Esophagus muscularis mucosa (tissue), 4 donors: ENCODE measurements around the gene FCGR2B. TPM values are rescaled to one million over a fixed set of nuclear protein-coding genes. Genes with fewer than 3 reads are reported as not detected.
"Not testable (repeated sequence)": the region's sequence is repeated elsewhere in the genome, so short reads cannot be mapped to it uniquely, and the experiment has no call there.

ENCODE experiments used
- DNase-seq: peaks from one replicate; pipeline ENCODE4 v3.0.0-alpha.2; 2017; ENCODE audit errors: extremely low spot score
- H3K27ac ChIP-seq, 4 donors: fragments of 200-600 bp; sonication (generic); replicated peaks in 1 of 4; 1 replicate in 3 of 4; 2 replicates in 1 of 4; pipeline ENCODE4 v1.5.1; 2016 to 2019; ENCODE audit warnings: mild to moderate bottlenecking in 1 of 4
- H3K27me3 ChIP-seq, 4 donors: fragments of 200-600 bp; sonication (generic); one replicate each; pipeline versions ENCODE4 v1.5.1 to v1.6.0; 2016 to 2019
- H3K36me3 ChIP-seq, 4 donors: fragments of 200-600 bp; sonication (generic); one replicate each; pipeline ENCODE4 v1.5.1; 2016 to 2019
- H3K4me1 ChIP-seq, 4 donors: fragments of 200-600 bp; sonication (generic); one replicate each; pipeline ENCODE4 v1.5.1; 2016 to 2019
- H3K4me3 ChIP-seq, 4 donors: fragments of 200-600 bp; sonication (generic); 1 replicate in 2 of 4; 2 replicates in 2 of 4; pipeline ENCODE4 v1.5.1; 2016 to 2019; ENCODE audit warnings: mild to moderate bottlenecking in 4 of 4, moderate library complexity in 1 of 4
- H3K9me3 ChIP-seq, 4 donors: fragments of 200-600 bp; sonication (generic); 1 replicate in 3 of 4; 2 replicates in 1 of 4; pipeline ENCODE4 v1.5.1; 2016 to 2019
- EP300 ChIP-seq: sonication (generic); formaldehyde crosslinking; IDR thresholded peaks from one replicate; pipeline ENCODE4 v1.6.1; 2017; ENCODE audit warnings: antibody characterized with exemption
- POLR2A ChIP-seq: fragments of 450-650 bp; IDR thresholded peaks from one replicate; pipeline ENCODE4 v1.6.1; 2017; ENCODE audit warnings: antibody characterized with exemption, moderate library complexity, mild to moderate bottlenecking, low read depth
- POLR2AphosphoS5 ChIP-seq, 2 donors: sonication (generic); formaldehyde crosslinking; IDR thresholded peaks; one replicate each; pipeline ENCODE4 v1.6.1; 2017; ENCODE audit warnings: antibody characterized with exemption in 2 of 2
- WGBS: methylation state at CpG from one replicate; pipeline ENCODE4 v1.1.5; 2018; 5-methylcytosine and 5-hydroxymethylcytosine counted together
- intact Hi-C: fragments of 100-400 bp; cut with DNase I; formaldehyde crosslinking; loops from one replicate; pipeline ENCODE4 v1.15.1; 2023
- total RNA-seq, 4 donors: library from RNA; depleted of rRNA; stranded (reverse); fragments of >200 nt; gene quantifications; one replicate each; pipeline versions ENCODE4 v1.1.0 to v1.2.1, GENCODE V29; 2016
- TF ChIP-seq, protein P1 (sequence below), 3 experiments: fragments of 200-600 bp in 2 of 3; fragments of 450-650 bp in 1 of 3; sonication (generic) in 2 of 3; IDR thresholded peaks; one replicate each; pipeline ENCODE4 v1.5.1; 2017 to 2019; ENCODE audit warnings: antibody characterized with exemption in 3 of 3, mild to moderate bottlenecking in 2 of 3, moderate library complexity in 1 of 3

FCGR2B gene
- total RNA-seq, 4 donors from 2014 or later, result 12.7 to 39.8 (median 27.0) TPM

DNA sequence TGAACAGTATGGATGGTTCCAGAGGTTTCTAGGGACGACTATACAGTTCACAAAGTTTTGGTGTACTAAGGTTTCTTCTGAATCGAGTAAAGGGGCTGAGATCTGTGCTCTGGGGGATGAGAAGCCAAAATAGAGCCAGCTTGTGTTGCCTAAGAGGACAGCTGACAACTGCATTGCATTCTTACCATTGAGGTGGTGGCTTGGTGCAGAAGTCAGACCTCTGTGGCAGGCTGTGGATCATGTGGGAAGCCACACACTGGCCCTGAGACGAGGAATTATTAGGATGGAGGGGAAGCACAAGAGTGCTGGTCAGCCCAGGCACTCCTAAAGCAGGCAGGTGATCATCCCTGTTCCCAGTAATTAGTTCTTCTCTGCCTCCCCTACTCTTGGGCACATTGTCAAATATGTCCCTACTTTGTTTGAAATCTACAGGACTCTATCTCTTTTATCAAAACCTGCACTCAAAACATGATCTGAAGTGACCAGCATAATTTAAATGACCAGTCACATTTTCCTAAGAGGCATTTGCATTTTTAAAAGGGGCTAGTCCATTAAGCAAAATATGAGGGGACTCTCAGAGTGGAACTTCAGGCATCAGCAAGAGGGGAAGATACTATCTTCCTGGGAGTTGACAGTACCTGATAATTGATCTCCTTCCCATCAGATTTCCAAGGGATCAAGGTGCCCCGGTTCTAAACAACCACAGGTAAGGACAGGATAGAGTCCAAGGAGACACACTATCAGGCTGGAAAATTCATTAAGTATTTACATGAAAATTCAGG, 58.2 kb downstream of the FCGR2B start, which contains the start of gene FCRLB:
FCRLB (plus strand) TSS at position 589 of the 782 bp plus-strand sequence. CDS start 1,129 bp downstream, outside the sequence.
- WGBS, result 58% methylated on average over 4 of the region's 4 CpGs
- intact Hi-C loops, result no loop called here
- Histone ChIP-seq H3K4me1 (peaks cover 5 to 13% (median 10%) of the 10 kb centered on the region in 4 donors), H3K9me3 (no peaks in the 10 kb centered on the region), H3K27ac (no peak within 1 kb of the TSS), H3K4me3 (no peak within 1 kb of the TSS), H3K36me3 (no peaks in the 10 kb centered on the region), H3K27me3 (peaks cover 0 to 17% (median 2%) of the 10 kb centered on the region in 4 donors)
- no peak for DNase-seq
- TF ChIP-seq POLR2A, result no peak
- TF ChIP-seq POLR2AphosphoS5 (IDR thresholded peaks at IDR 0.05), result no peak
- TF ChIP-seq, protein P1, sequence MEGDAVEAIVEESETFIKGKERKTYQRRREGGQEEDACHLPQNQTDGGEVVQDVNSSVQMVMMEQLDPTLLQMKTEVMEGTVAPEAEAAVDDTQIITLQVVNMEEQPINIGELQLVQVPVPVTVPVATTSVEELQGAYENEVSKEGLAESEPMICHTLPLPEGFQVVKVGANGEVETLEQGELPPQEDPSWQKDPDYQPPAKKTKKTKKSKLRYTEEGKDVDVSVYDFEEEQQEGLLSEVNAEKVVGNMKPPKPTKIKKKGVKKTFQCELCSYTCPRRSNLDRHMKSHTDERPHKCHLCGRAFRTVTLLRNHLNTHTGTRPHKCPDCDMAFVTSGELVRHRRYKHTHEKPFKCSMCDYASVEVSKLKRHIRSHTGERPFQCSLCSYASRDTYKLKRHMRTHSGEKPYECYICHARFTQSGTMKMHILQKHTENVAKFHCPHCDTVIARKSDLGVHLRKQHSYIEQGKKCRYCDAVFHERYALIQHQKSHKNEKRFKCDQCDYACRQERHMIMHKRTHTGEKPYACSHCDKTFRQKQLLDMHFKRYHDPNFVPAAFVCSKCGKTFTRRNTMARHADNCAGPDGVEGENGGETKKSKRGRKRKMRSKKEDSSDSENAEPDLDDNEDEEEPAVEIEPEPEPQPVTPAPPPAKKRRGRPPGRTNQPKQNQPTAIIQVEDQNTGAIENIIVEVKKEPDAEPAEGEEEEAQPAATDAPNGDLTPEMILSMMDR (IDR thresholded peaks at IDR 0.05), result no peak
- TF ChIP-seq EP300, result no peak

DNA sequence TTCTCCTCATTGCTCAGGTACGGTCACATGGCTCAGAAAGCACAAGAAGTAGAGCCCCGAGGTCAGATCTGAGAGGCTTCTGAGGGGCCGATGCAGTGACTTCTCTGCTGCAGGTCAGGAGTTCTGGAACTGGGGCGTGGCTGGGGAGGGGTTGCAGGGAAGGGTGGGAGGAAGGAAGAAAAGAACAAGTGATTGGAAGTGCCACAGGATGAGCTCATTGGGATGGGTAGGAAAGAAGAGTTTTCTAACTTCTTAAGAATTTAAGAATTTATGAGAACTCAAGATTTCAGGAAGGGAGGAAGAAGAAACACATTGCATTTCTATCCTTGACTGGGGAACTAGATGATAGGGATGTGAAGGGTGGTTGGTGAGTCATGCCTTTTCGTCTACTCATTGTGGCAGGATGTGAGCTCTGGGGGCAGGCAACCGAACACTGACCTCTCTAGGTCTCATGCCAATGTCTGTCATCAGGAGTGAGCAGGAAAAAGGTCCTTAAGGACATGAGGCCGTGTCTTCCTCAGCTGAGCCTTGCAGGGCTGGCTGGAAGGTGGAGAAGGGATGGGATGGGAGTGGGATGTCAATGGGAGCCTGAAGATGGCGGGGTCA, 58.9 kb downstream of the FCGR2B start:
- no peak for DNase-seq
- H3K9me3 ChIP-seq, result no peaks in the 10 kb centered on the region
- no peak overlapping the region for H3K27ac ChIP-seq
- intact Hi-C loops, result no loop called here
- no peak overlapping the region for H3K4me3 ChIP-seq
- WGBS, result 64% methylated on average over 8 of the region's 8 CpGs
- H3K4me1 ChIP-seq, result peaks cover 5 to 14% (median 13%) of the 10 kb centered on the region in 4 donors
- H3K36me3 ChIP-seq, result no peaks in the 10 kb centered on the region
- TF ChIP-seq, protein P1 (IDR thresholded peaks at IDR 0.05), result no peak
- TF ChIP-seq POLR2AphosphoS5 (IDR thresholded peaks at IDR 0.05) (no peak), EP300 (no peak), POLR2A (no peak)
- peaks cover 0 to 16% (median 2%) of the 10 kb centered on the region in 4 donors for H3K27me3 ChIP-seq

DNA sequence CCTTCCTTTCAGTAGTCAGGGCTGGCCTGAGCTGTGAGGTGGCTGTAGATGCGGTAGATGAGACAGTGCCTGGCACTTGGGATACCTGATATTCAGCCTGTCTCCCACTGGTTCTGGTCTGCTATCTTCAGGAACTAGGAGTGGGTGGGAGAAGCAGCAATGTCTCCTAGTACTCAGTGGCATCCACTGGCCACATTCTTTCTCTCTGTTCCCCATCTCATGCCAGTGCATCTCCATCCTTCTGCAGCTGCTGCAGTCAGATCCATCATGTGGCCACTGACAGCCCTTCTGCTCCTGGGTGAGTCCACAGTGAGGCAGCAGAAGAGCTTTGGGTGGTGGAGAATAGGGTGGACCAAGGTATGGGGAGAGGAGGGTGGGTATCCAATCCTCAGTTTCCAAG, 59.5 kb downstream of the FCGR2B start:
- 100% methylated on average over 1 of the region's 1 CpG for WGBS
- H3K4me1 ChIP-seq, result peaks cover 5 to 19% (median 17%) of the 10 kb centered on the region in 4 donors
- no peak overlapping the region for H3K27ac ChIP-seq
- intact Hi-C loops, result no loop called here
- DNase-seq, result no peak
- H3K9me3 ChIP-seq, result no peaks in the 10 kb centered on the region
- H3K36me3 ChIP-seq, result no peaks in the 10 kb centered on the region
- TF ChIP-seq POLR2A (no peak), EP300 (no peak), POLR2AphosphoS5 (IDR thresholded peaks at IDR 0.05) (no peak)
- TF ChIP-seq, protein P1 (IDR thresholded peaks at IDR 0.05), result no peak
- no peak overlapping the region for H3K4me3 ChIP-seq
- peaks cover 0 to 16% (median 2%) of the 10 kb centered on the region in 4 donors for H3K27me3 ChIP-seq

DNA sequence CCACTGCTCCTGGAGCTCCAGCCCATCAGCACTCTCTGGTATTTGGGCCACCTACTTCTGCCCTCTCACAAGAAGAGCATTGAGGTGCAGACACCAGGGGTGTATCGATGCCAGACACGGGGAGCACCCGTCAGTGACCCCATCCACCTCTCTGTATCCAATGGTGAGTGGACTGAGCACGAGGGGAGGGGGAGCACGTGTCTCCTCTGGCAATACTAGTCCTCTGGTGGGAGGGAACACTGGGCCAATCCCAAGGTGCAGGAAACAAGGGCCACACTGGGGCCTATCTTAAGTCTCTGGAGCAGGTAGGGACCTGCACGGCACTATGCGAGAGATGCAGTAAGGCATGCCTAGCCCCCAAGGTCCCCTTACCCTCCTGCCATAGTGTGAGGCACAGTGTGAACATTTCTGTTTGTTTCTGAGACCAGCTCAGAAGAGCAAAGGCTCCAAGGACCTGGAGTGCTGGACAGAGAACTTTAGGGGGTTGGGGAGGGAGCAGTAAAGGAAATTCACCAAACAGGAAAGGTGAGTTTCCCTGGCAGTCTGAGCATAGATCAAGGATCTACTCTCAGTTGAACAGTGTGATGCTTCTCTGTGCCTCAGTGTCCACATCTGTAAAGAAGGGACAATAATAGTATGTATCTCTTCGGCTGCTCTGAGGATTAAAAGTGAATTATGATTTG, 60.7 kb downstream of the FCGR2B start:
- no peaks in the 10 kb centered on the region for H3K36me3 ChIP-seq
- no peaks in the 10 kb centered on the region for H3K9me3 ChIP-seq
- WGBS, result 88% methylated on average over 8 of the region's 8 CpGs

DNA sequence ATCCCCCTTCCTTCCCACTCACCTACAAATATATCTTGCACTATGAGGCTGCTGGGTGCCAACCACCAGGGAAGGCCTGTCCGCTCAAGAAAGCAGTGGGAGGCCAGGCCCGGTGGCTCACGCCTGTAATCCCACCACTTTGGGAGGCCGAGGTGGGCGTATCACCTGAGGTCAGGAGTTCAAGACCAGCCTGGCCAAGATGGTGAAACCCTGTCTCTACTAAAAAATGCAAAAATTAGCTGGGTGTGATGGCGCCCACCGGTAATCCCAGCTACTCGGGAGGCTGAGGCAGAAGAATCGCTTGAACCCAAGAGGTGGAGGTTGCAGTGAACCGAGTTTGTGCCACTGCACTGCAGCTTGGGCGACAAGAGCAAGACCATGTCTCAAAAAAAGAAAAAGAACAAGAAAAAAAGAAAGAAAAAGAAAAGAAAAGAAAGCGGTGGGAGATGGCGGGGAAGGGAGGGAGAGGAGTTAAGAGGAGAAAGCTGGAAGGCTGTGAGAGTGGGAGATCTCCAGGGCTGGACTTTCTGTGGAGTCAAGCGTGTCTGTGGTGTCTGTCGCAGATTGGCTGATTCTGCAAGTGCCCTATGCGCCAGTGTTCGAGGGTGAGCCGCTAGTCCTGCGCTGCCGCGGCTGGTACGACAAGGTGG, 62.4 kb downstream of the FCGR2B start:
- intact Hi-C loops, DNase-seq, H3K27me3 ChIP-seq, H3K36me3 ChIP-seq, H3K9me3 ChIP-seq: not testable (repeated sequence)
- WGBS, result 48% methylated on average over 22 of the region's 22 CpGs
- Histone ChIP-seq H3K4me1 (peaks cover 5 to 24% (median 21%) of the 10 kb centered on the region in 4 donors), H3K27ac (peak overlapping the region in 3 of 4 donors; percentile 74 to 83 (median 81)), H3K4me3 (peak overlapping the region; percentile 68 to 80 (median 74))

More for the DNA sequence above, 60.7 kb downstream of the FCGR2B start:
- peaks cover 0 to 16% (median 2%) of the 10 kb centered on the region in 4 donors for H3K27me3 ChIP-seq
- intact Hi-C loops, result no loop called here
- no peak overlapping the region for H3K27ac ChIP-seq
- no peak overlapping the region for H3K4me3 ChIP-seq
- H3K4me1 ChIP-seq, result peaks cover 5 to 24% (median 21%) of the 10 kb centered on the region in 4 donors
- TF ChIP-seq POLR2AphosphoS5 (IDR thresholded peaks at IDR 0.05) (no peak), POLR2A (no peak), EP300 (no peak)
- TF ChIP-seq, protein P1 (IDR thresholded peaks at IDR 0.05), result no peak
- no peak for DNase-seq
